ENCODE data around the gene DPY19L3. TPM values are rescaled to one million over a fixed set of nuclear protein-coding genes. Genes with fewer than 3 reads are reported as not detected.

DPY19L3 gene
- total RNA-seq, 4 donors from 2014 or later, result 2.3 to 9.9 (median 7.5) TPM

DNA sequence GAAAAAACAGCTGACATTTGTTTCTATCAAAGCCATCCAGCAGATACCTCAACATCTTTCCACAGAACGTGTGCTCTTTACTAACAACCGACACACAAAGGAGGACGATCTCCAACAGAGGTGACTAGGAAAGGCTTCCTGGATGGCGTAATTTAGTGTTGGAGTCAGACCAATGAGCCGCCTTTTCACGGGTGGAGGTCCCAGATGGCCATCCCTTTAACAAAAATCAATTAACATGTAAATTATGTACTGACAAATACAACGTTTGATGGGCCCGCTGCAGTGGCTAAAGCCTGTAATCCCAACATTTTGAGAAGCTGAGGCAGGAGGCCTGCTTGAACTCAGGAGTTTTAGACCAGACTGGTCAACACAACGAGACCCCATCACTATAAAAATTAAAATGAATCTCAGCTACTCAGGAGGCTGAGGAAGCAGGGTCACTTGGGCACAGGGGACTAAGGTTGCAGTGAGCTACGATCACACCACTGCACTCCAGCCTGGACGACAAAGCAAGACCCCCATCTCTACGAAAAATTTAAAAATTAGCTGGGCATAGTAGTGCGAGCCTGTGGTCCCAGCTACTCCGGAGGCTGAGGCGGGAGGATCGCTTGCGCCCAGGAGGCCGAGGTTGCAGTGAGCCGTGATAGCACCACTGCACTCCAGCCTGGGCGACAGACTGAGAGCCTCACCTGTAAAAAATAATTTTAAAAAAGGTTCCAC is 1.2 kb upstream of the DPY19L3 start:
- no peak for DNase-seq
- H3K27me3 ChIP-seq, result no peaks in the 10 kb centered on the region
- peak overlapping the region; percentile 98 to 100 (median 98) for H3K27ac ChIP-seq
- peaks cover 0 to 14% of the 10 kb centered on the region in 2 donors for H3K36me3 ChIP-seq
- H3K9me3 ChIP-seq, result no peaks in the 10 kb centered on the region
- no peak for TF ChIP-seq POLR2A (IDR thresholded peaks at IDR 0.05)
- TF ChIP-seq, protein P1, sequence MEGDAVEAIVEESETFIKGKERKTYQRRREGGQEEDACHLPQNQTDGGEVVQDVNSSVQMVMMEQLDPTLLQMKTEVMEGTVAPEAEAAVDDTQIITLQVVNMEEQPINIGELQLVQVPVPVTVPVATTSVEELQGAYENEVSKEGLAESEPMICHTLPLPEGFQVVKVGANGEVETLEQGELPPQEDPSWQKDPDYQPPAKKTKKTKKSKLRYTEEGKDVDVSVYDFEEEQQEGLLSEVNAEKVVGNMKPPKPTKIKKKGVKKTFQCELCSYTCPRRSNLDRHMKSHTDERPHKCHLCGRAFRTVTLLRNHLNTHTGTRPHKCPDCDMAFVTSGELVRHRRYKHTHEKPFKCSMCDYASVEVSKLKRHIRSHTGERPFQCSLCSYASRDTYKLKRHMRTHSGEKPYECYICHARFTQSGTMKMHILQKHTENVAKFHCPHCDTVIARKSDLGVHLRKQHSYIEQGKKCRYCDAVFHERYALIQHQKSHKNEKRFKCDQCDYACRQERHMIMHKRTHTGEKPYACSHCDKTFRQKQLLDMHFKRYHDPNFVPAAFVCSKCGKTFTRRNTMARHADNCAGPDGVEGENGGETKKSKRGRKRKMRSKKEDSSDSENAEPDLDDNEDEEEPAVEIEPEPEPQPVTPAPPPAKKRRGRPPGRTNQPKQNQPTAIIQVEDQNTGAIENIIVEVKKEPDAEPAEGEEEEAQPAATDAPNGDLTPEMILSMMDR (IDR thresholded peaks at IDR 0.05 in 4 of 5, conservative IDR thresholded peaks at IDR 0.05 in 1 of 5), result no peak
- in situ Hi-C loops (cut with MboI; ENCODE audit: low sequenced_read_pairs in 4 of 4), result loop anchor here in 2 of 4 donors (10.0 kb wide), 2 partner anchors 50 to 70 kb away; no protein-coding TSS in a partner anchor
- peaks cover 12 to 20% of the 10 kb centered on the region in 2 donors for H3K4me1 ChIP-seq
- ATAC-seq, result no peak
- intact Hi-C loops (cut with DNase I; ENCODE audit: low total_unique reads), result loop anchor here (2.0 kb wide), 1 partner anchor 30 kb away; no protein-coding TSS in a partner anchor
- peak overlapping the region; percentile 74 to 99 (median 90) for H3K4me3 ChIP-seq

DNA sequence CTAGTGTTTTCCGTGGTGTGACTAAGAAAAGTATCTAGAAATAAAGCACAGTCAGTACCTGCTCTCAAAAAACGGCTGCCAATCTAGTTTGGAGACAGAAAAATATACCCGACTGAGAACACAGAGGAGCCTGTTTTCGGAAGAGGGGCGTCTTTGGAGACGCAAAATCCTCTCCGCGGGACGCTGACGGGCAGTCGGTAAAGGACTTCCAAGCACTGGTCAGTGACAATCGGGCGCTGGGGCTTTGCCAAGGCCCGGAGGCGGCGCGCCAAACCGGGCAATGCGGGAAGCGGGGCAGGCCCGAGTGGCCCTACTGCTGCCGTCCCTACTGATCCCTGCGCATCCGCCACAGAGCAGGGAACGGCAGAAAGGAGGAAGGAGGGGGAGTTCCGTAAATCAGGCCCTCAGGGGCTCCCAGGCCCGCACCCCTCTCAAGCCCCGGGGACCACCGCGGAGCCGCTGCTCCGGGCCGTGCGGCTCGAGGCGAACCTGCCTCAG is 588 bp upstream of the DPY19L3 start:
- intact Hi-C loops (cut with DNase I; ENCODE audit: low total_unique reads), result loop anchor here (1.0 to 2.0 kb wide), 3 partner anchors 30 to 65 kb away; partner anchors contain the start of gene ZNF507

DNA sequence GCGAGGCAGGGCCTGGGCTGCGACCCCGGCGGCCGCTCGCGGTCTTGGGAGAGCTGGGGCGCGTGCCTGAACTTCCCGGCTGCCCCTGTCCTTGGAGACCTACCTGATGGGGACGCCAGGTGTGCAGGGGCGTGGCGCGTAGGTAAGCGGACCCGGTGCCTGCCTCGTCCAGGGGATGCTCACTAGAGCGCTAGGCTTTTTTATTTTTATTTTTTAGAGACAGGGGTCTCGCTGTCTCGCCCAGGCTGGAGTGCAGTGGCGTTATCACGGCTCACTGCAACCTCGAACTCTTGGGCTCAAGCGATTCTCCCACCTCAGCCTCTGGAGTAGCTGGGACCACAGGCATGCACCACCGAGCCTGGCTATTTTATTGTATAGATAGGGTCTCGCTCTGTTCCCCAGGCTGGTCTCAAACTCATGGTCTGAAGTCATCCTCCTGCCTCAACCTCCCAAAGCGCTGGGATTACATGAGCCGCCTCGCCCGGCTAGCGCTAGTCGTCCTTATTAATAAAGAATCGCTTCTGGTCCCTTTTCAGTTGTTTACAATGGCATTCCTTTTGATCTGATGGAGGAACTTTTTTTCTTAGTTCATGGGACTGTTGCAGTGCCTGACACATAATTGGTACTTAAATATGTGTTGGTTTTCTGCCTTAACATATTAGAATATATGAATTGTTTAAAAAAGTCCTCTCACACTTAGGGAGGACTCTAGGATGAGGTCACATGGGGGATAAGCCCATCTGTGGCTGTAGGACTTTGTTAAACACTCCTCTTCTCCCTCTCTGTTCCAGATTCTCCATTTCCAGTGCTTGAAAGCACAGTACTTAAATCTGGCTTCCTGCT is 812 bp downstream of the DPY19L3 start:
- intact Hi-C loops (cut with DNase I; ENCODE audit: low total_unique reads) (no loop called here), in situ Hi-C loops (cut with MboI; ENCODE audit: low sequenced_read_pairs in 4 of 4) (loop anchor here in 2 of 4 donors (10.0 kb wide), 2 partner anchors 52 to 72 kb away; no protein-coding TSS in a partner anchor)
- no peaks in the 10 kb centered on the region for H3K9me3 ChIP-seq
- TF ChIP-seq, protein P1 (IDR thresholded peaks at IDR 0.05 in 4 of 5, conservative IDR thresholded peaks at IDR 0.05 in 1 of 5), result no peak
- TF ChIP-seq POLR2A (IDR thresholded peaks at IDR 0.05), result no peak
- H3K4me3 ChIP-seq, result peak overlapping the region; percentile 74 to 99 (median 90)
- H3K27ac ChIP-seq, result peak overlapping the region; percentile 98 to 100 (median 98)
- H3K4me1 ChIP-seq, result peaks cover 12 to 20% of the 10 kb centered on the region in 2 donors
- no peak for ATAC-seq
- DNase-seq, result no peak
- no peaks in the 10 kb centered on the region for H3K27me3 ChIP-seq
- H3K36me3 ChIP-seq, result peaks cover 0 to 29% of the 10 kb centered on the region in 2 donors

More for the DNA sequence above, 588 bp upstream of the DPY19L3 start:
- Histone ChIP-seq H3K4me3 (peak overlapping the region; percentile 74 to 99 (median 90)), H3K27ac (peak overlapping the region; percentile 98 to 100 (median 98)), H3K4me1 (peaks cover 12 to 20% of the 10 kb centered on the region in 2 donors), H3K27me3 (no peaks in the 10 kb centered on the region), H3K9me3 (no peaks in the 10 kb centered on the region), H3K36me3 (peaks cover 0 to 21% of the 10 kb centered on the region in 2 donors)
- TF ChIP-seq, protein P1 (IDR thresholded peaks at IDR 0.05 in 4 of 5, conservative IDR thresholded peaks at IDR 0.05 in 1 of 5), result no peak
- in situ Hi-C loops (cut with MboI; ENCODE audit: low sequenced_read_pairs in 4 of 4), result loop anchor here in 2 of 4 donors (10.0 kb wide), 2 partner anchors 50 to 70 kb away; no protein-coding TSS in a partner anchor
- ATAC-seq (peak; percentile 72 to 74), DNase-seq (peak; percentile 17 to 64)
